Right atrium auricular region (tissue), 2 donors: Measurements from ENCODE around the gene CD63. TPM values are rescaled to one million over a fixed set of nuclear protein-coding genes. Genes with fewer than 3 reads are reported as not detected.
A peak's percentile ranks its signal among the peaks of the same experiment; 100 is the strongest.

ENCODE experiments used
- DNase-seq: peaks from one replicate; pipeline ENCODE4 v3.0.0-alpha.2; 2019; ENCODE audit warnings: low spot score
- H3K27ac ChIP-seq, 2 donors: fragments of 200-600 bp; sonication (generic); 1 replicate in 1 of 2; 2 replicates in 1 of 2; pipeline ENCODE4 v1.5.1; 2016 to 2019
- H3K27me3 ChIP-seq, 2 donors: fragments of 200-600 bp; sonication (generic); one replicate each; pipeline versions ENCODE4 v1.5.1 to v1.6.0; 2017 to 2019
- H3K36me3 ChIP-seq: fragments of 200-600 bp; sonication (generic); one replicate; pipeline ENCODE4 v1.5.1; 2016
- H3K4me1 ChIP-seq, 2 donors: fragments of 200-600 bp; sonication (generic); one replicate each; pipeline versions ENCODE4 v1.5.1 to v1.6.0; 2017 to 2019
- H3K4me3 ChIP-seq, 2 donors: fragments of 200-600 bp; sonication (generic); 1 replicate in 1 of 2; 2 replicates in 1 of 2; pipeline ENCODE4 v1.5.1; 2017 to 2019; ENCODE audit warnings: mild to moderate bottlenecking in 1 of 2, moderate library complexity in 1 of 2
- H3K9me3 ChIP-seq, 2 donors: fragments of 200-600 bp; sonication (generic); one replicate each; pipeline ENCODE4 v1.5.1; 2019
- CTCF ChIP-seq, 2 donors: fragments of 200-600 bp; sonication (generic); IDR thresholded peaks; one replicate each; pipeline ENCODE4 v1.5.1; 2019; ENCODE audit warnings: antibody characterized with exemption in 2 of 2
- total RNA-seq, 2 donors: library from RNA; depleted of rRNA; stranded (reverse); fragments of >200 nt; gene quantifications; one replicate each; pipeline ENCODE4 v1.1.0, GENCODE V29; 2016

CD63 gene
- total RNA-seq, 2 donors from 2014 or later = 1,041 to 1,122 TPM

GRCh38 chr12:55742719-55743405, 14.1 kb upstream of the CD63 start, which contains the start of gene GDF11:
Gene GDF11, plus strand, starts transcription at chr12:55743122. Its CDS starts 195 bp downstream, at chr12:55743317.
- Histone ChIP-seq H3K4me3 (peak within 1 kb of the TSS; percentile 51 to 68), H3K36me3 (no peaks in the 10 kb centered on the region), H3K27me3 (no peaks in the 10 kb centered on the region), H3K27ac (peak within 1 kb of the TSS; percentile 70 to 75), H3K9me3 (no peaks in the 10 kb centered on the region), H3K4me1 (peaks cover 0 to 46% of the 10 kb centered on the region in 2 donors)
- TF ChIP-seq CTCF (IDR thresholded peaks at IDR 0.05) = no peak
- DNase-seq = peak; percentile 87

- Histone ChIP-seq H3K4me3 (peak overlapping the region; percentile 13 to 68), H3K27ac (peak overlapping the region; percentile 51 to 65), H3K4me1 (peaks cover 0 to 53% of the 10 kb centered on the region in 2 donors)
Observed at GRCh38 chr12:55741931-55742680, 13.3 kb upstream of the CD63 start.

GRCh38 chr12:55739025-55739378, 10.2 kb upstream of the CD63 start:
- H3K27ac ChIP-seq = peak overlapping the region; percentile 75 to 78
- peak overlapping the region in 1 of 2 donors; percentile 59 for H3K4me3 ChIP-seq

More at GRCh38 chr12:55741931-55742680, 13.3 kb upstream of the CD63 start:
- no peak for DNase-seq
- no peak for TF ChIP-seq CTCF (IDR thresholded peaks at IDR 0.05)
- H3K36me3 ChIP-seq = no peaks in the 10 kb centered on the region
- no peaks in the 10 kb centered on the region for H3K9me3 ChIP-seq
- no peaks in the 10 kb centered on the region for H3K27me3 ChIP-seq

GRCh38 chr12:55738123-55739024, 9.6 kb upstream of the CD63 start:
- Histone ChIP-seq H3K27ac (peak overlapping the region; percentile 75 to 78), H3K9me3 (no peaks in the 10 kb centered on the region), H3K36me3 (no peaks in the 10 kb centered on the region), H3K4me3 (peak overlapping the region; percentile 38 to 59), H3K4me1 (peaks cover 0 to 31% of the 10 kb centered on the region in 2 donors), H3K27me3 (no peaks in the 10 kb centered on the region)
- peak; percentile 85 to 88 for TF ChIP-seq CTCF (IDR thresholded peaks at IDR 0.05)
- peak; percentile 88 for DNase-seq

More at GRCh38 chr12:55739025-55739378, 10.2 kb upstream of the CD63 start:
- Histone ChIP-seq H3K36me3 (no peaks in the 10 kb centered on the region), H3K4me1 (peaks cover 0 to 36% of the 10 kb centered on the region in 2 donors), H3K9me3 (no peaks in the 10 kb centered on the region), H3K27me3 (no peaks in the 10 kb centered on the region)
- TF ChIP-seq CTCF (IDR thresholded peaks at IDR 0.05) = no peak
- DNase-seq = no peak

GRCh38 chr12:55737581-55738122, 8.8 kb upstream of the CD63 start:
- H3K9me3 ChIP-seq = no peaks in the 10 kb centered on the region
- no peaks in the 10 kb centered on the region for H3K36me3 ChIP-seq
- DNase-seq = no peak
- H3K4me3 ChIP-seq = peak overlapping the region; percentile 38 to 59
- H3K27me3 ChIP-seq = no peaks in the 10 kb centered on the region
- H3K4me1 ChIP-seq = peaks cover 0 to 30% of the 10 kb centered on the region in 2 donors
- H3K27ac ChIP-seq = peak overlapping the region; percentile 75 to 78
- no peak for TF ChIP-seq CTCF (IDR thresholded peaks at IDR 0.05)
